Heart right ventricle (tissue), 16 donors: Measurements from ENCODE around the gene TRIM16. TPM values are rescaled to one million over a fixed set of nuclear protein-coding genes. Genes with fewer than 3 reads are reported as not detected.
"Not testable (repeated sequence)": the region's sequence is repeated elsewhere in the genome, so short reads cannot be mapped to it uniquely, and the experiment has no call there.

Source experiments
- ATAC-seq, 8 donors: fragments of 200-7000 bp; cut with Tn5 transposase; one replicate each; pipeline ENCODE4 v1.9.1; 2020; ENCODE audit warnings: mild to moderate bottlenecking in 8 of 8, moderate library complexity in 8 of 8, moderate number of reproducible peaks in 1 of 8
- DNase-seq, 2 donors: peaks; one replicate each; pipeline ENCODE4 v3.0.0-alpha.2; 2020
- H3K27ac ChIP-seq, 10 donors: fragments of 200-600 bp; sonication (generic) in 2 of 10; one replicate each; pipeline versions ENCODE4 v1.5.0 to v1.8.0; 2020 to 2022; ENCODE audit warnings: mild to moderate bottlenecking in 3 of 10
- H3K27me3 ChIP-seq, 7 donors: fragments of 200-600 bp; one replicate each; pipeline ENCODE4 v1.8.0; 2021 to 2022; ENCODE audit warnings: mild to moderate bottlenecking in 2 of 7
- H3K36me3 ChIP-seq, 9 donors: fragments of 200-600 bp; sonication (generic) in 1 of 9; one replicate each; pipeline versions ENCODE4 v1.5.0 to v1.8.0; 2020 to 2022; ENCODE audit warnings: mild to moderate bottlenecking in 2 of 9
- H3K4me1 ChIP-seq, 9 donors: fragments of 200-600 bp; sonication (generic) in 1 of 9; one replicate each; pipeline versions ENCODE4 v1.5.0 to v1.8.0; 2020 to 2022; ENCODE audit warnings: mild to moderate bottlenecking in 4 of 9
- H3K4me3 ChIP-seq, 10 donors: fragments of 200-600 bp; sonication (generic) in 2 of 10; one replicate each; pipeline versions ENCODE4 v1.5.0 to v1.8.0; 2020 to 2022; ENCODE audit warnings: mild to moderate bottlenecking in 7 of 10, moderate library complexity in 2 of 10
- H3K9me3 ChIP-seq, 11 donors: fragments of 200-600 bp in 10 of 11; sonication (generic) in 2 of 11; one replicate each; pipeline versions ENCODE4 v1.5.0 to v1.8.0; 2013 to 2022; ENCODE audit warnings: mild to moderate bottlenecking in 2 of 11, control low read depth in 1 of 11, moderate library complexity in 1 of 11
- CTCF ChIP-seq, 9 donors: fragments of 200-600 bp; sonication (generic) in 2 of 9; IDR thresholded peaks; one replicate each; pipeline versions ENCODE4 v1.5.0 to v1.8.0; 2021 to 2022; ENCODE audit warnings: antibody characterized with exemption in 9 of 9, mild to moderate bottlenecking in 5 of 9, moderate library complexity in 1 of 9
- WGBS, 2 donors: extraction: QIAGEN DNeasy Blood & Tissue Kit; methylation state at CpG; one replicate each; pipeline ENCODE4 v1.1.7; 2013; ENCODE audit warnings: inconsistent platforms in 1 of 2; 5-methylcytosine and 5-hydroxymethylcytosine counted together
- intact Hi-C, 10 donors: fragments of 100-400 bp; cut with DNase I; formaldehyde crosslinking; loops; one replicate each; pipeline versions ENCODE4 v1.11.1 to v1.14.2; 2022
- polyA plus RNA-seq, 2 donors: library from polyadenylated mRNA; stranded (reverse); fragments of 200-250 nt; gene quantifications; one replicate each; pipeline ENCODE4 v1.2.3, GENCODE V29; 2013
- total RNA-seq, 10 donors: library from RNA; stranded (reverse); fragmentation: NEBNext Ultra II Directional in 3 of 10; extraction: Animal tissue kit (Norgen Biotek cat#: 25700) in 3 of 10; gene quantifications; one replicate each; pipeline versions ENCODE4 v1.2.1 to v1.2.4, GENCODE V29; 2021 to 2023
- donor health status: Arrhythmogenic right ventricular cardiomyopathy.
- donor health status: ischemic (EF 13 %, LVEDD 7.1; RV severe dilation, severe dysfunction).
- donor health status: healthy with polysubstance abuse.
- donor health status: DM: no; HTN: yes; CAD: no.
- donor health status: DM: no; HTN: no; CAD: no.
- donor health status: ischemic (EF 25% LVEDD 6.9; RV normal size, moderate dysfunction).
- donor health status: ischemic (EF 25% LVEDD 5.7; RV mildly dilated, moderate dysfunction).
- donor health status: healthy.
- donor health status: DM: yes; HTN: yes; CAD: no.
- donor health status: Ischemic cardiomyopathy.
- donor health status: ischemic (EF 35%, LVEDD 5.7; RV mildly dilated, moderate dysfunction).
- donor health status: nonischemic (EF 11% LVEDD 7.7; RV severe dilation, severe dysfunction).
- donor health status: DM: yes; HTN: yes; CAD: no.
- donor health status: PGD.
- donor health status: ischemic (EF 29% LVEDD 5.4; RV normal size, mild dysfunction).
- donor health status: nonischemic (EF 23%, LVEDD 6.1; RV moderate dilation, normal function).

The TRIM16 gene
- total and polyA plus RNA-seq, 12 donors, result 8.2 to 41.5 (median 18.5) TPM

GRCh38 chr17:15650741-15651582 lies 33.1 kb downstream of the TRIM16 start:
- DNase-seq (peak in 1 of 2 donors; percentile 14), ATAC-seq (peak in 5 of 8 donors; percentile 3 to 19 (median 8))
- intact Hi-C loops, result no loop called here
- Histone ChIP-seq H3K4me1 (peaks cover 0 to 54% (median 41%) of the 10 kb centered on the region in 9 donors), H3K36me3 (no peaks in the 10 kb centered on the region), H3K27ac (peak overlapping the region; percentile 81 to 89 (median 87)), H3K4me3 (peak overlapping the region; percentile 38 to 76 (median 66)), H3K27me3 (no peaks in the 10 kb centered on the region), H3K9me3 (no peaks in the 10 kb centered on the region)
- 19 to 33% methylated on average over 14 of the region's 14 CpGs for WGBS, 2 donors
- peak in 1 of 9 donors; percentile 6 for TF ChIP-seq CTCF (IDR thresholded peaks at IDR 0.05)

- H3K4me1 ChIP-seq, result peaks cover 0 to 64% (median 51%) of the 10 kb centered on the region in 9 donors
- H3K27me3 ChIP-seq, result no peaks in the 10 kb centered on the region
- TF ChIP-seq CTCF (IDR thresholded peaks at IDR 0.05), result no peak
- H3K36me3 ChIP-seq, result no peaks in the 10 kb centered on the region
- peak overlapping the region; percentile 38 to 76 (median 66) for H3K4me3 ChIP-seq
- H3K27ac ChIP-seq, result peak overlapping the region; percentile 81 to 89 (median 87)
- 26 to 42% methylated on average over 6 of the region's 6 CpGs for WGBS, 2 donors
- H3K9me3 ChIP-seq, result no peaks in the 10 kb centered on the region
- ATAC-seq (no peak), DNase-seq (peak in 1 of 2 donors; percentile 50)
- intact Hi-C loops, result no loop called here
These were observed 34.2 kb downstream of the TRIM16 start for GRCh38 chr17:15649861-15650421.

GRCh38 chr17:15648386-15648785 lies 35.7 kb downstream of the TRIM16 start:
- intact Hi-C loops, result no loop called here
- TF ChIP-seq CTCF (IDR thresholded peaks at IDR 0.05), result no peak
- 45 to 55% methylated on average over 5 of the region's 5 CpGs for WGBS, 2 donors
- H3K36me3 ChIP-seq, result no peaks in the 10 kb centered on the region
- no peaks in the 10 kb centered on the region for H3K27me3 ChIP-seq
- ATAC-seq (no peak), DNase-seq (no peak)
- H3K27ac ChIP-seq, result peak overlapping the region in 7 of 10 donors; percentile 69 to 89 (median 87)
- H3K4me1 ChIP-seq, result peaks cover 0 to 66% (median 53%) of the 10 kb centered on the region in 9 donors
- H3K9me3 ChIP-seq, result no peaks in the 10 kb centered on the region
- peak overlapping the region in 9 of 10 donors; percentile 38 to 76 (median 66) for H3K4me3 ChIP-seq

- H3K9me3 ChIP-seq, intact Hi-C loops, H3K4me3 ChIP-seq, DNase-seq, H3K36me3 ChIP-seq, H3K27me3 ChIP-seq: not testable (repeated sequence)
- ATAC-seq, result peak in 6 of 8 donors; percentile 7 to 66 (median 34)
- peak overlapping the region in 6 of 10 donors; percentile 19 to 60 (median 42) for H3K27ac ChIP-seq
- H3K4me1 ChIP-seq, result peaks cover 0 to 50% (median 37%) of the 10 kb centered on the region in 9 donors
- WGBS, 2 donors, result 41% methylated on average over 5 of the region's 5 CpGs
These were observed 38.2 kb downstream of the TRIM16 start for GRCh38 chr17:15645942-15646312.

GRCh38 chr17:15645099-15645941 lies 38.8 kb downstream of the TRIM16 start:
- H3K9me3 ChIP-seq, H3K4me3 ChIP-seq, intact Hi-C loops, H3K27me3 ChIP-seq: not testable (repeated sequence)
- peaks cover 0 to 13% (median 0%) of the 10 kb centered on the region in 9 donors for H3K36me3 ChIP-seq
- ATAC-seq, result peak in 7 of 8 donors; percentile 25 to 61 (median 44)
- H3K4me1 ChIP-seq, result peaks cover 0 to 44% (median 31%) of the 10 kb centered on the region in 9 donors
- 59 to 71% methylated on average over 9 to 10 of the region's 10 CpGs for WGBS, 2 donors
- peak in 1 of 2 donors; percentile 42 for DNase-seq
- H3K27ac ChIP-seq, result peak overlapping the region in 6 of 10 donors; percentile 26 to 60 (median 42)

GRCh38 chr17:15642505-15643251 lies 41.4 kb downstream of the TRIM16 start:
- Histone ChIP-seq H3K36me3 (peaks cover 0 to 13% (median 0%) of the 10 kb centered on the region in 9 donors), H3K4me1 (peaks cover 0 to 21% (median 12%) of the 10 kb centered on the region in 9 donors)
- peak; percentile 44 to 76 (median 62) for ATAC-seq
- H3K4me3 ChIP-seq, H3K27ac ChIP-seq, H3K27me3 ChIP-seq, H3K9me3 ChIP-seq, DNase-seq, intact Hi-C loops: not testable (repeated sequence)
- 82 to 98% methylated on average over 1 to 2 of the region's 12 CpGs for WGBS, 2 donors

GRCh38 chr17:15642014-15642413 lies 42.1 kb downstream of the TRIM16 start:
- H3K27me3 ChIP-seq, H3K4me3 ChIP-seq, H3K9me3 ChIP-seq, intact Hi-C loops, H3K27ac ChIP-seq, ATAC-seq, DNase-seq: not testable (repeated sequence)
- H3K36me3 ChIP-seq, result peaks cover 0 to 13% (median 0%) of the 10 kb centered on the region in 9 donors
- WGBS, 2 donors, result 93 to 96% methylated on average over 4 of the region's 4 CpGs
- H3K4me1 ChIP-seq, result peaks cover 0 to 21% (median 12%) of the 10 kb centered on the region in 9 donors
